Activated CD8-positive, alpha-beta T cell treated with anti-CD3 and anti-CD28 coated beads for 36 hours (primary cell): ENCODE results near the gene CHRNE. TPM values are rescaled to one million over a fixed set of nuclear protein-coding genes. Genes with fewer than 3 reads are reported as not detected.

Experiments
- ATAC-seq: fragments of 200-7000 bp; cut with Tn5 transposase; one replicate; pipeline ENCODE4 v1.10.0; 2021; ENCODE audit warnings: mild to moderate bottlenecking, moderate library complexity
- CTCF ChIA-PET: fragments of 350-600 bp; sonication (Branson Sonifier 250); formaldehyde crosslinking; loops from one replicate; lab custom pipeline; 2021; ENCODE audit warnings: antibody characterized with exemption; lab: Charles Lee
- POLR2A ChIA-PET: fragments of 350-600 bp; sonication (Branson Sonifier 250); formaldehyde crosslinking; loops from one replicate; lab custom pipeline; 2021; ENCODE audit warnings: antibody characterized with exemption; lab: Charles Lee
- DNase-seq: peaks from one replicate; pipeline ENCODE4 v3.0.0-alpha.2; 2020
- H3K27ac Mint-ChIP-seq: one replicate; pipeline ENCODE4 v1.8.0; 2021; ENCODE audit warnings: mild to moderate bottlenecking, mixed read lengths
- H3K27me3 Mint-ChIP-seq: one replicate; pipeline ENCODE4 v1.8.0; 2021; ENCODE audit warnings: mixed read lengths
- H3K36me3 Mint-ChIP-seq: one replicate; pipeline ENCODE4 v1.8.0; 2021; ENCODE audit warnings: low read depth, mixed read lengths
- H3K4me1 Mint-ChIP-seq: one replicate; pipeline ENCODE4 v1.8.0; 2021; ENCODE audit warnings: low read depth, mixed read lengths
- H3K4me3 Mint-ChIP-seq: one replicate; pipeline ENCODE4 v1.8.0; 2021; ENCODE audit warnings: mild to moderate bottlenecking, moderate library complexity, mixed read lengths
- H3K9me3 Mint-ChIP-seq: one replicate; pipeline ENCODE4 v1.8.0; 2021; ENCODE audit warnings: mixed read lengths
- intact Hi-C: fragments of 100-400 bp; cut with micrococcal nuclease; formaldehyde crosslinking; loops from one replicate; pipeline ENCODE4 v1.10.0; 2022
- total RNA-seq, 2 experiments: library from RNA; stranded (reverse); gene quantifications; one replicate each; pipeline ENCODE4 v1.2.3, GENCODE V29; 2021
- TF ChIP-seq, protein P1 (sequence below): fragments of 200-600 bp; IDR thresholded peaks from one replicate; pipeline ENCODE4 v1.8.0; 2022; ENCODE audit warnings: antibody characterized with exemption, mild to moderate bottlenecking

The CHRNE gene
- total RNA-seq, 2 experiments from 2014 or later: 0.45 to 0.78 TPM

DNA sequence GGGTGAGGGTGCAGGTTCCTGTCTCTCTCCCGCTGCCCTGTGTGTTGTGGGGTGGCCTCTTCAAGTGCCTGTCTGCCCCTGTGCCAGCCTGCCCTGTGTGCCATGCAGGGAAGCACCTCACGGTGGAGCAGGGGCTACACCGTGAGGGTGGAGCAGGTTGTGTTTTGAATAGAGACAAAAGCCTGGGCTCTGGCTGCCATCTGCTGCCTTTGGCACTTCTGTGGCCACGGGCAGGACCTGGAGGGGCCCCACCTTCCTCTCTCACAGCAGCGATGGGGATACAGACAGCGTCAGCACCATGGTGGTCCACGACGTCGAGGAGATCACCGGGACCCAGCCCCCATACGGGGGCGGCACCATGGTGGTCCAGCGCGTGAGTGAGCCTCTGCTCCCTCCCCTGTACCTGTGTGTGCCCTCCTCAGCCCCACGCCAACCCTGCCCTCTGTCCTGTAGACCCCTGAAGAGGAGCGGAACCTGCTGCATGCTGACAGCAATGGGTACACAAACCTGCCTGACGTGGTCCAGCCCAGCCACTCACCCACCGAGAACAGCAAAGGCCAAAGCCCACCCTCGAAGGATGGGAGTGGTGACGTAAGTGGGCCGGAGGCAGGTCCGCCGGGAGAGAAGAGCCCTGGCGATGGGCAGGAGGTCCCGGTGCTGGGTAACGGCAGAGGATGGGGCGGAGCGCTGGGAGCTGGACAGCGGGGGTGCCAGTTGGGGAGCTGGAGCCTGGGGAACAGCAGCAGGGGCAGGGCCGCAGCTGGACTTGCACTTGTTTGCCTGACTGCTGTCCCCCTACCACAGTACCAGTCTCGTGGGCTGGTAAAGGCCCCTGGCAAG is 9.0 kb downstream of the CHRNE start:
- POLR2A ChIA-PET: no interaction called here
- ATAC-seq: no peak
- CTCF ChIA-PET: interaction anchor here (0.9 kb wide), 1 partner anchor 108 kb away, joined by 3 read pairs; the partner anchor contains the start of gene VMO1

GRCh38 chr17:4893272-4893671 is 9.6 kb downstream of the CHRNE start:
- intact Hi-C loops: no loop called here
- ChIA-PET POLR2A (no interaction called here), CTCF (interaction anchor here (1.7 kb wide), 1 partner anchor 161 kb away, joined by 4 read pairs; the partner anchor contains the start of gene MED11)
- Mint-ChIP-seq H3K4me1 (no peaks in the 10 kb centered on the region), H3K9me3 (no peaks in the 10 kb centered on the region), H3K27ac (no peak overlapping the region), H3K4me3 (no peak overlapping the region), H3K27me3 (no peaks in the 10 kb centered on the region), H3K36me3 (peaks cover 13% of the 10 kb centered on the region)
- no peak for ATAC-seq
- TF ChIP-seq, protein P1, sequence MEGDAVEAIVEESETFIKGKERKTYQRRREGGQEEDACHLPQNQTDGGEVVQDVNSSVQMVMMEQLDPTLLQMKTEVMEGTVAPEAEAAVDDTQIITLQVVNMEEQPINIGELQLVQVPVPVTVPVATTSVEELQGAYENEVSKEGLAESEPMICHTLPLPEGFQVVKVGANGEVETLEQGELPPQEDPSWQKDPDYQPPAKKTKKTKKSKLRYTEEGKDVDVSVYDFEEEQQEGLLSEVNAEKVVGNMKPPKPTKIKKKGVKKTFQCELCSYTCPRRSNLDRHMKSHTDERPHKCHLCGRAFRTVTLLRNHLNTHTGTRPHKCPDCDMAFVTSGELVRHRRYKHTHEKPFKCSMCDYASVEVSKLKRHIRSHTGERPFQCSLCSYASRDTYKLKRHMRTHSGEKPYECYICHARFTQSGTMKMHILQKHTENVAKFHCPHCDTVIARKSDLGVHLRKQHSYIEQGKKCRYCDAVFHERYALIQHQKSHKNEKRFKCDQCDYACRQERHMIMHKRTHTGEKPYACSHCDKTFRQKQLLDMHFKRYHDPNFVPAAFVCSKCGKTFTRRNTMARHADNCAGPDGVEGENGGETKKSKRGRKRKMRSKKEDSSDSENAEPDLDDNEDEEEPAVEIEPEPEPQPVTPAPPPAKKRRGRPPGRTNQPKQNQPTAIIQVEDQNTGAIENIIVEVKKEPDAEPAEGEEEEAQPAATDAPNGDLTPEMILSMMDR: no peak
- no peak for DNase-seq

More for the DNA sequence above, 9.0 kb downstream of the CHRNE start:
- Mint-ChIP-seq H3K27me3 (no peaks in the 10 kb centered on the region), H3K4me3 (no peak overlapping the region), H3K4me1 (peaks cover 4% of the 10 kb centered on the region), H3K36me3 (peaks cover 13% of the 10 kb centered on the region), H3K27ac (no peak overlapping the region), H3K9me3 (no peaks in the 10 kb centered on the region)
- DNase-seq: no peak
- TF ChIP-seq, protein P1: no peak
- intact Hi-C loops: no loop called here

DNA sequence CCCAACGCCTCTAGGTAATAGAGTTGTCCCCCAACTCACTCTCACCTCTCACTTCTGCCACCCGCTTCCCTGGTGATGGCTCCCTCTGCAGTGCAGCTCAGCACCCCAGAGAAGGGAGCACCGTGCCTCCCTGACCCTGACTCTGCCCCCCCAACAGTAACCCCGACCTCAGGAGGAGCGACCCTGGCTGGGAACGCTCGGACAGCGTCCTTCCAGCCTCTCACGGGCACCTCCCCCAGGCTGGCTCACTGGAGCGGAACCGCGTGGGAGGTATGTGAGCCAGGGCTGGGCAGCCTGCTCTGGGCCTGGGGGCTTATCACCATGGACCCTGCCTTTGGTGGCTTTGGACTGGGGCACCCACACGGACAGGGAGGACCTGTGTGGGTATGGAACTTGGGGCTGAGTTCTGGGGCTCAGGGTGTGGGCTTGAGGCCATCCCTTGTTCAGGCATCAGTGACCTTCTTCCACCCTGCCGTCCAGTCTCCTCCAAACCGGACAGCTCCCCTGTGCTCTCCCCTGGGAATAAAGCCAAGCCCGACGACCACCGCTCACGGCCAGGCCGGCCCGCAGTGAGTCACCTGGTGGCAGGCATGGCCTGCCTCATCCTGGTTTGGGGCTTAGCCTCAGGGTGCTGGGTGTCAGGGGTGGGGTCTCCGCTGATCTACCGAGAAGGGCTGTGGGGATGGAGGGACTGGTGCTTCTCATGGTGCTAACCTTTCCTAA is 10.2 kb downstream of the CHRNE start:
- TF ChIP-seq, protein P1: no peak
- H3K27ac Mint-ChIP-seq: no peak overlapping the region
- intact Hi-C loops: no loop called here
- no peak overlapping the region for H3K4me3 Mint-ChIP-seq
- H3K4me1 Mint-ChIP-seq: no peaks in the 10 kb centered on the region
- ATAC-seq (no peak), DNase-seq (no peak)
- ChIA-PET CTCF (interaction anchor here (1.7 kb wide), 1 partner anchor 161 kb away, joined by 4 read pairs; the partner anchor contains the start of gene MED11), POLR2A (no interaction called here)
- peaks cover 13% of the 10 kb centered on the region for H3K36me3 Mint-ChIP-seq
- H3K27me3 Mint-ChIP-seq: no peaks in the 10 kb centered on the region
- H3K9me3 Mint-ChIP-seq: no peaks in the 10 kb centered on the region

GRCh38 chr17:4891411-4892410 is 11.2 kb downstream of the CHRNE start:
- CTCF ChIA-PET: interaction anchor here (0.8 to 1.7 kb wide), 7 partner anchors 8 to 325 kb away, joined by 3 to 5 read pairs (median 3); partner anchors contain the start of genes C17orf107 and MED11
- peaks cover 15% of the 10 kb centered on the region for H3K36me3 Mint-ChIP-seq
- DNase-seq (no peak), ATAC-seq (no peak)
- no peak overlapping the region for H3K4me3 Mint-ChIP-seq
- H3K27ac Mint-ChIP-seq: no peak overlapping the region
- H3K27me3 Mint-ChIP-seq: no peaks in the 10 kb centered on the region
- no peaks in the 10 kb centered on the region for H3K4me1 Mint-ChIP-seq
- intact Hi-C loops: no loop called here
- TF ChIP-seq, protein P1: no peak
- POLR2A ChIA-PET: interaction anchor here (0.9 to 1.1 kb wide), 2 partner anchors 8 to 145 kb away, joined by 3 read pairs; partner anchors contain the start of gene C17orf107
- no peaks in the 10 kb centered on the region for H3K9me3 Mint-ChIP-seq
